Measurements from ENCODE around the gene MAFB. TPM values are rescaled to one million over a fixed set of nuclear protein-coding genes. Genes with fewer than 3 reads are reported as not detected.

MAFB gene
- total RNA-seq, 1 donor from 2014 or later: 22.5 TPM

DNA sequence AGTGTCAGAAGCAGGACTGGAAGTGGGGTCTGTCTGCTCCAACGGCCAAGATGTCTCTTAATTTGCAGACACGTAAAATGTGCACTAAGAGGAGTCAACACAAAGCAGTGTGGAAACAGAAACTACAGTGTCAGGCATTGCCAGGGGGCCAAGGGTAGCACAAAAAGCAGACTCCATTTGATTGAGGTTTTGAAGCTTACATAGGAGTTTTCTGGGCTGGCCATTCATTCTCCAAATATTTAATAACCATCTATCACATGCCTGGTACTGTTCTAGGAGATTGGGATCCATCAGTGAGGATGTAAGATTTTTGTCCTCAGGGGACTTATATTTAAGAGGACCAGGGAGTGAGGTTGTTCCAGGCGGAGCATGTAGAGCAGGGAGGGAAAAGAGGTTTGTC, 29.5 kb downstream of the MAFB start:
- DNase-seq (ENCODE audit: low spot score): no peak

DNA sequence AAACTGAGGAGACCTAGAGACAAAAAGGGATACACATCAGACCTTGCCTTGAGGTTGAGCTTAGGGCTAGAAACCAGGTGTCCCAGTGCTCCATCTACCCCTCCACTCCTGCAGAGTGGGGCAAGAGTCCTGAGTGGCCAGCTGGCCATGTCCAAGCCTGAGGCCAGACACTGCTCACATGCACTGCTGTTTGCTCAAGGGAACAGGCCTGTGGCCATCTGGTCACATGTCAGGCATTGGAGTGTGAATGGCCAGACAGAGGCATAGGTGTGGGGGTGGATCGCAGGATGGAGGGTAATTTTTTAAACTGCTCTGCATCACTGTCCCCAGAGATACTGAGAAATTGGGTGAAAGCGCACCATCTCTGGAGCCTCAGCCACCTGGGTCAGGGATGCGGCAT, 30.5 kb downstream of the MAFB start:
- DNase-seq (ENCODE audit: low spot score): no peak

DNA sequence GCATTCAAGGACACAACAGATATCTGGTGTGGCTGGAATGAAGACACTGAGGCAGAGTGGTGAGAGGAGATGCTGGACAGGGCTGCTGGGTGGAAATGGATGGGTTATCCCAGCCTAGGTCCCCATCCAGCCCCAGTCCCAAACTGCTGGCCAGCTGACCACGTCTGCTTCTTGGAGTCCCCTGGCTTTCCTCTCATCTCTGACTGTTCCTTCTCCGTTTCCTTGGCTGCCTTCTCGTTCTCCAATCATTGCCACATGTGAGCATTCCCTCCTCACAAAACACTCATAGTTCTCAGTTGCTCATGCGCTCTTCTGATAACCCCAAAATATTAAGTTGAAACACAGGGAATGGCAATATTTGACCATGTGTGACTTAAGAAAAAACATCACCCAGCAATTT, 31.5 kb downstream of the MAFB start:
- DNase-seq (ENCODE audit: low spot score): no peak

DNA sequence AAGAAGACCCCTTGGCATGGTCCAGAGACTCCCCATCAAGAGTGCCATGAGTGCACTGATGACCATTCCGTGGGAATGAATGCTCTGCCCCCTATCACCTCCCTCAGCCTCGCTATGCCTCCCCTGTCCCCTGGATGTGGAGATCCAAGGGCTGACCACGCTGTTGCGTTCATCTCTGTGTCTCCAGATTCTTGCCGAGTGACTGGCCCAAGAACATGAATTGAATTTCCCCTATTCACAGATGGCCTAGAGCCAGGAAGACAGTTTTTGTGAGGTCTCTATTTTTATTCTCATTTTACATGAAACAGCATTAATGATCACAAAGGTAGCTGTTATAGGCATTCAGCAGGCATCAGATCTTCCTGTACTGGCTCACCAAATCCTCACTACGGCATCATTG, 33.6 kb downstream of the MAFB start:
- no peak for DNase-seq (ENCODE audit: low spot score)

DNA sequence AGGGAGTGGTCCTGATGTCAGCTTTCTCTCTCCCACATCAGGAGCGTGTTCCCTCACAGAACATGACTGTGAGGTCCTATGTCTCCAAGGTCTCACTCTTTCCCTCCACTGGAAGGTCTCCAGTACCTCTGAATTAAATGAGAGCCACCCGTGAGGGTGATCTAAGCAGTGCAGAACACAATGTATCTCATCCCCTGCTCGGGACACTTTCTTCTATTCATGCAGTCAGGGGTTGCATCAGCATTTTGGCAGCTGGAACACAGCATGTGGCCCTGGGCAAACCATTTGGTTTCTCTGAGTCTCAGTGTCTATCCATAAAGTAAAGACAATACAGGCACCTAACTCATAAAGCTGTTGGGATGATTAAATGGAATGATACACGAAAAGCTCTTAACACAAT, 34.2 kb downstream of the MAFB start:
- DNase-seq (ENCODE audit: low spot score): peak; percentile 16

DNA sequence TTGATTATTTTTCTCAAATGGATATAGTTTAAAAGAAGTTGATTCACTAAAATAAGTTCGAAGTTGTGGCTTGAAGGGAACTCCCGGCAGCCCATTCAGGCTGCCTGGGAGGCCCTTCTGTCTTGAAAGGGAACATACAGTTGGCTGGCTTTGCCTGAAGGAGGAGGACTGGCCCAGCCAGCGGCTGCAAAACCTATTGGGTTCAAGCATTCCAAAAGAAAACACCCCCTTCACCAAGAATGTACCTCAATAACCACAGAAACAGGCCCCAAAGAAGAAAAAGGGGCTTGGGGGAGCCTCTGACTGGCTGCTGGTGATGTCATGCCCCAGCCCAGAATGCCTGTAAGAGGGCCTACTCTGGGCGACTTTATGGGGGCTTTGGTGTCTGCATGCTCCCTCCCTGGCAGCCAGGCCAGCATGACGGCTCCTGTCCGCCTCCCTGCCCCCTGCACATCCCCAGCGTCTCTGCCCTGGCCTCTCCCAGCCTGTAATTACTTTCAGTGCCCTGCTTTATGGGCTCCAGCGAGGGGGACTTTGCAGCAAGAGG, 36.5 kb downstream of the MAFB start:
- no peak for DNase-seq (ENCODE audit: low spot score)

DNA sequence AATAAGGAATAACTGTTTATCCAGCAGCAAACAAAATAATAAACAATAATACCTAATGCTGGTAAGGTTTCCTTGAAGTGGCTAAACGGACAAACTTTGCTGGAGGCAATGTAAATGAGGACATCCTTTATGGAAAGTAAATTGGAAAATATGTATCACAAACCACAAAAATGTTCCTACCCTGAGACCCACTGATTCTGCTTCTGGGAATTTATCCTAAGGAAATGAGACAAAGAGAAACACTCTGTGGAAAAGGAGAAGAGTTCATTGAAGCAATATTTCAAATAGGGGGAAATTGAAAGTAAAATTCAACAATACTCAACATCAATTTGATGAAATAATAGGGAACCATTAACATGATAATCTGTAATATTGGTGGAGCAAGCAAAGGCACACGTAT, 37.9 kb downstream of the MAFB start:
- no peak for DNase-seq (ENCODE audit: low spot score)

DNA sequence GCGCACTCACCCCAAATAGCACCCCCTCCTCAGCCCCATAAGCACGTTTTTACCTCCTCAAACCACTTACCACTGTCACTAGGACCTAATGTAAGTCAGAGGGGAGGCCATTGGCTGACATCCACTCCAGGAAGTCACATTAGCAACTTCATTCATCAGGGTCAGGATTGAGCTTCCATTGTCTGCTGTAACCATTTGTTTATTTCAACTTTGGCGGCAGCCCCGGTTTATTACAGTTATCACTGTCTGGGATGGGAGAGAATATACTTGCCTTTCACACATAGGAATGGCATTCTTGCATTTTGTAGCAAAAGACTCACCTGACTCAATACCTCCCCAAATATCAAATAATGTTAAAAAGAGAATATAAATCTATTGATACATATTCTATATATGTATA, 38.3 kb downstream of the MAFB start:
- DNase-seq (ENCODE audit: low spot score): no peak

DNA sequence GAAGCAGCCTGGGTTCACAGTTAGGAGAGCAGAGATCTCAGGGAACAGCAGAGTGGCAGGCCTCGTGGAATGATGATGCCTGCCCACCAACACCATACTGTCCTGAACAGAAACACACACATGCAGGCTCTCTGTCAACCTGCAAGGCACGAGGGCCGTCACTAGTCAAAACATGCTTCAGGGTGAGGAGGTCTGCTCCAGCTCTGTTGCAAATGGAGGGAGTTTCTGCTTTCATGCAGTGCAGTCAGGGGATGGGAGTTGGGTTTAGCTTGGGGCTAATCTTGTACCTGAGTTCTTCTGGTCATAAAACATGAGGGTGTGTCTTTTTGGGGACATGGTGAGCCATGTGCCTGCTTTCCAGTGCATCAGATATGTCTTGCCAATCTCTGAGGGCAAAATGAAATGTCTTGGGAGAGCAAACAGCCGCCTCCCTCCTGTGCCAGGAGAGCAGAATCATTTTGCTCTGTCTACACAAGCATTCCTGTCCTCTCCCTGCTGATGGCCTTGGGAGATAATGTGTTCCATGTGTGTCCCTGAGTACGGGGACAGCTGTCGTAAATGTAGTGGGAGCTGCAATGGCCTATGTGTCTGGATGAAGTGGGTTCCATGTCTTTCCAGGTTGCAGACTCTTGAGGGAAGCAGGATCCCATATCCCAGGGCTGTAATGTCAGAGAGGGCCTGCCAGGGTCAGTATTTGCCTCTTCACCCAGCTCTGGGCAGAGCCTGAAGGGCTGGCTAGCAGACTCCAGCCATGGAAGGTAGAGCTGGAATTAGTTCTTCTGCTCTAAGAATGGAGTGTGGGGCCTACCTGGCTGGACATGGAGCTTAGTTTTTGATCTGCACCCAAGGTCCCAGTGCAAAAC, 40.6 kb downstream of the MAFB start:
- no peak for DNase-seq (ENCODE audit: low spot score)

DNA sequence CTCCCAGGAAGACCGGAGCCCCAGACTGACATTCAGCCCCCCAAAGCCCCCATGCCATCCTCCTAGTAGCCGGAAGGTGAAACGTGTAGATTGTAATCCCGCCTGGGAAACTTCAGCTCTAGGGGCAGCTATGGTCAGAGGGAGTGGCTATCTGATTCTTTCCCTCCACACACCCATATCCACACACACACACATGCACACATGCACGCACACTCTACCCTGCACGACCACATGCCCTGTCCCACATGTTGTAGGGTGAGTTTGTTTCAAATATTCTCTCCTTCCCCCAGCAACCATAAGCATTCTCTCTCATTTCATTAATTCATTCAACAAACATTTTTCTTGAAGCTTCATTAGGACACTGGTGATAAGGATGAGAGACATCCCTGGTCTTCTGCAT, 42.2 kb downstream of the MAFB start:
- no peak for DNase-seq (ENCODE audit: low spot score)

DNA sequence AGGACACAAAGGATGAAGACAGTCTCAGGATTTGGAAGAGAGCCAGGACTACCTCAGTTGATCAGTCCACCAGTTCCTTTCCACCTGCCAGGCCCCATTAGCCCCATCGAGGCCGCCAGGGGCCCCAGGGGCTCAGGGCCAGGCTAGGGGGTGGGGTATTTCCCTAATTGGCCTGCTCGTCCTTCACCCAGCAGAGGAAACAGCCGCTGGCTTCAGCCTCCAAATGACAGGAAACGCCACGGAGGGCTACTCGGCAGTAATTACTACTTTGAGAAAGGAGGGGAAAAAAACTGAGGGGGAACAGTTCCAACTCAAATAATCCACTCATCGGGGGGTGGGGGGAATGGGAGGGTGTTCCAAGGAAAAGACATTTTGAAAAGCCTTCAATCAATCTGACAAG, 42.7 kb downstream of the MAFB start:
- no peak for DNase-seq (ENCODE audit: low spot score)

DNA sequence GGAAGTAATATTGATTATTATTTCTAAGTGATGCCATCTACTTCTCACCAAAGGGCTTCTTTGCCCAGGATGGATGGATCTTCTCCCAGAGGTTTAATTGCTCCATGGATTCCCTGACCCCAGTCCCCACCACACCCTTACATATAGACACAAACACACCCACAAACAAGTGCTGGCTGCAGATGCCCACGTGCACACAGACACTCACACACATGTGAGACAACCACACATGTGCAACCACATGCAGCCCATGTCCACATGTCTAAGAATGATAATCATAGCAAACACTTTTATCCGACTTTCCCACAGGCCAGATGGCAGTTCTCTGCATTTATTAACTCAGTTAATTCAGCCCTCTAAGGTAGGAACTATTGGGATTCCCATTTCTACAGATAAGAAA, 44.2 kb downstream of the MAFB start:
- DNase-seq (ENCODE audit: low spot score): no peak

DNA sequence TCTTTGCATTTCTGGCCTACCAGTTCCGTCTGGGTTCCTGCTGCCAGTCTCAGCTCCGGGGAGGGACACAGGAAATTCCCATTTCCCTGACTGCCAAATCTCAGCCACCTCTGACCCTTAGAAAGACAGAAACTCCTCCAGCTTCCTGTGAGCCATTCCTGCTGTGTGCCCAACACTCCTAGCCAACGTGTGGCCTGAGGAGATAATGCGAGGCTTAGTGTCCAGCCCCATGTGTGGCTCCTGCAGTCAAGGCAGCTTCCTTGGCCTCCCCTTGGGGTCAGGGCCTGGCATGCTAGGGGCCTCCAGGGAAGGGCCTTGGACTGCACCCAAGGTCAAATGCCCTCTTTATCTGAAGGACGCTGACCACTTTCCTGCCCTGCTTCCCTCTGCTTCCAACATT, 45.1 kb downstream of the MAFB start:
- DNase-seq (ENCODE audit: low spot score): no peak

DNA sequence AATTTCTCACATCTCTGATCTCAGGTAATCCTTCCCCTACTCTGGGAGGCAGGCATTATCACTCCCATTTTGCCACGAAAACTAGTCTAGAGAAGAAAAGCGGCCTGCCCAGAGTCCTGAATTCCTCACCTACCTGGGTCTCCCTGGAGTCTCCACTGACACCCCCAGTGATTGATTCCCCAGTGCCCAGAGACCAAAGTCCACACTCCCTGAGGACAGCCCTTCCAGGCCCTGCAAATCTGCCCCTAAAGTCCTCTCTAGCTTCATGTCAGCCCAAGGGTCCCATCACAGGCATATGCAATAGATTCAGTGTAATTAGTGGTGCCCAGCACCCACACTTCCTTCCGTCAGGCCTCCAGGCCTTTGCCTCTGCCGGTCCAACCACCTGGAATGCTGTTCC, 47.2 kb downstream of the MAFB start:
- no peak for DNase-seq (ENCODE audit: low spot score)

DNA sequence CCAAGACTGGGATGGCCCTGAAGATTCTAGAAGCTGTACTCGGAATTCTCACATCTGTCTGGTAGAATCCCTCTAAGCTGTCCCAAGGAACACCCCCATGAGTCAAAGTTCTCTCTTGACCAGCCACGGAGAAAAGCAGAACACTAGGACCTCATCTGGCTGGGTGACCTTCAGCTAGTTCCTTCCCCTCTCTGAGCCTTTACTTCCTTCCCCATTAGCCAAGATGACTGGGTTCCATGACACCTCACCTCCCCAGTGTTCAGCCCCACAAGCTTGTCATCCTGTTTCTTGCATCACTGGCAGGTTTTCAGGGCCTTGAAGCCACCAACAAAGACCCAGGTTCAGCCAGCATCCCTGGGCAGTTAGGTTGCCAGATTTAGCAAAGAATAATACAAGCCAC, 47.8 kb downstream of the MAFB start:
- no peak for DNase-seq (ENCODE audit: low spot score)

DNA sequence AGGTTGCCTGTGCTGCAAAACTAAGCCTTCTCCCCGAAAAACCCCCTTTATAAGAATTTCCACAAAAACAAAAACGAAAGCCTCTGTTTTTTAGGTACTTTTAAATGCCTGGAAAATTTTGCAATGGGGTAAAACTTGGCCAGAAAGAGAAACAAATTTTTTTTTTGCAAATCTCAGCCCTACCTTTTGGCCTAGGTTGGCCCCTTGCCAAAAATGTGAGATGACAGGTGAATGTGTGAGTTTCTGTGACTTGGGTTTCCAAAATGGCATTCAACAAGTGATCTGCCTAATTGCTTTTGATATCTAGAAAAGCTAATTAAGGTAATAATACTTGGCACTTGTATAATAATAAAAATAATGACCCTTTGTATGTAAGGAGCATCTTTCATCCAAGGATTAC, 48.4 kb downstream of the MAFB start:
- no peak for DNase-seq (ENCODE audit: low spot score)

DNA sequence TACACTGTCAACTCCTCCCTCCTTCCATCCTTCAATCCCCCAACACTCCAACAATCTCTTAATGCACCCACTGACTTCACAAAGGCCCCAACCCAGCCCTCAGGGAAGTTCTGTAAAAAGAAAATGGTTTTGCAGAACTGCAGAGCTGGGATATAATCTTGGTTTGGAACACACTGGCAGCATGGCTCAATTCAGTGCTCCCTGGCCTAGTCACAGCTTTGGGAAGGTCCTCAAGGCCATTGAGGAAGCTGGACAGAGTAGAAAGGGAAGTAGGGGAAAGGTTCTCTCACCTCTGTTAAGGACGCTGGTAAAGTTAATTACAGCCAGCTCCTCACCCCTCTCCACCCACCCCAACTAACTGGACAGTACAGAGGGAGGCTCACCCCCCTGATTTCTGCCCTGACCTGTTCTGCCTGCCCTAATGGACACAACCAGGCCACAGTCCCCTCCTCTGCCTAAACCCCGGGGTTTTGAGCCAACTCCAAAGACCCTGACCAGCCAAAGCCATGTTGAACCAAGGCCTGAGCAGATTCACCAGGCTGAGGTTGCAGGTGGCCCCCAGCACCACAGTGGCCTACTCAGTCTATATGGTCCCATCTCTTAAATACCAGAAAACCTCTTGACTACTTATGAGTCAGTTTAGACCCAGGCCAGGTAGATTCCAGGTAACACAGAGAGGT, 49.2 kb downstream of the MAFB start:
- no peak for DNase-seq (ENCODE audit: low spot score)

DNA sequence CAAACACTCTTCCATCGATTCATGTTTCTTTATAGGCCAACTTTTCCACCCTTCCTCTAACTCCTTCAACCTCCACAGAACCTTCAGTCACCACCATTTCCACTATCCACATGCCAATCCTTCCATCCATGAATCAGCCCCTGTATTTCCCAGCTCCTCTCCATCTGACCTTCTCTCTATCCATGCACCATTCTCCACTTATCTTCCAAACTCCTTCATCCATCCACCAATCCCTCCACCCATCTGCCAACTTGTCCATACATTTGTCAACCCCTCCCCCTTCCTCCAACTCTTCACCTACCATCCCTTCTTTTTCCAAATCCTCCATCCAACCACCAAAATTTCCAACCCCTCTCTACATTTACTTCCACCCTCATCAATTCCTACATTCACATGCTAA, 49.9 kb downstream of the MAFB start:
- DNase-seq (ENCODE audit: low spot score): no peak

DNA sequence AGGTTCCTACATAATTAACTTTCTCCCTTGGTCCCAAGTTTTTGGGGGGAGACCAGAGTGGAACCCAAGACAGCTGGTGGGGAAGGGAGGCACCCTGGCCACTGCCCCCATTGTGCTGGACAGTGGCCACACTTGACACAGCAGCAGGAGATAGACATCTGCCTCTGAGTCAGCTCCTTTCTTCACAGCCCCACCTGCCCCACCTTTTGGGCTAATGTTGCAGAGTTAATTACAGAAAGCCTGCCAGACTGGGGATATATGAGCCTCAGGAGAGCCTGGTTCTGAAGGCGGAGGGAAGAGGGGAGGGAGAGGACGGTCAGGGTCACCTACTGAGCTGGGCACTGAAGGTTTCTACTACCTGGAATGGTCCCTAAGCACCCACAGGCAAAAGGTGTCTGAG, 50.6 kb downstream of the MAFB start:
- DNase-seq (ENCODE audit: low spot score): no peak

DNA sequence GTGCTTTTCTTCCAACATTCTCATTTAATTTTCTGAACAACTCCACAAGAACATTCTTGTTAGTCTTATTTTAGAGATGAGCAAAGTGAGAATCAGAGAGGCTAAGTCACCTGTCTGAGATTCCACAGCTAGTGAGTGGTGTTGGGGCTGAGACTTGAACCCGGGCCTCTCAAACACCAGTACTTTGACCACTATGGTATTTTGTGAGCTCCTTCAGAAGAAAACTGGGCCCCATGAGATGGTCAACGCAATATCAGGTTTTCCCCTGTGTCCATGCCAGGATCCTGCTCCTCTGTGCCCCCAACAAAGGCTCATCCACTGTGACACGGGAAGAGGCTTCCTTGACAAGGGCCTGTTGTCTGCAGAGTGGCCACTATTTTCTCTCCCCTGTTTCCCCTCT, 51.9 kb downstream of the MAFB start:
- DNase-seq (ENCODE audit: low spot score): no peak

DNA sequence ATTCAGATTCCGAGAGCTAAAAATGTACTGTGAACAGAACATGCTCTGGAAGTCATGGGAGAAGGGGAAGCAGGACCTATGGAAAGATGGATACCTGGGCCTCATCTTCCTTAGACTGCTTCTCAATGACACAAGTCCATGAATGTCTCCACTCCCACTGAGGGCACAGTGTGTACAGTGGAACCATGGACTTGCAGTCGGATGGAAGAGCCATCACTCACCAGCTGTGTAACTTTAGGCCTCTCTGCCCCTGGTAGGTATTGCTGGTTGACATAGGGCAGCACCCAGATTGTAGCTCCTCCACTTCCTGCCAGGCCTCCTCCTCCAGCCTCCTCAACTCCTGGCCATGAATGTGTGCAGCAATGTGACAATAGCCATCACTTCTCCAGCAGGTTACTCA, 52.5 kb downstream of the MAFB start:
- DNase-seq (ENCODE audit: low spot score): no peak

DNA sequence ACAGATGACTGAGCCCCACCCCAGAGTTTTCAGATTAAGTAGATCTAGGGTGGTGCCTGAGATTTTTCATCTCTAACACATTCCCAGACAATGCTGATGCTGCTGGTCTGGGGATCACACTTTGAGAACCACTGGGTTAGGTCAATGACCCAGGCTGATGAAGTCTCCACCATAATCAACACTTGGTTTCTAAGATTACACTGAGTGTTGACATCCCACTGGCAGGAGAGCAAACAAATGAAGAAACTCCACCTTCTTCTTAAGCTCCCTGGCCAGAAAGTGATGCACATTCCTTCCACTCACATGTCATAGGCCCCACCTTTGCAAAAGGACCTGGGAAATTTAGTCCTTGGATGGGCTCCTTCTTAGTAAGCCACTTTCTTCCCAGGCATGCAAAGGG, 53.1 kb downstream of the MAFB start:
- no peak for DNase-seq (ENCODE audit: low spot score)
